Keratinocyte (primary cell): ENCODE data around the gene BRINP1. TPM values are rescaled to one million over a fixed set of nuclear protein-coding genes. Genes with fewer than 3 reads are reported as not detected.

Experiments used
- DNase-seq: peaks from one replicate; pipeline ENCODE4 v3.0.0-alpha.2; 2011; ENCODE audit warnings: low read depth, missing footprints, low spot score
- FAIRE-seq: peaks from 2 replicates; lab custom pipeline; 2011; peaks lifted over from hg19 to GRCh38; lab: Jason Lieb, UNC
- H2AFZ ChIP-seq: 2 replicates; pipeline ENCODE4 v1.6.0; 2012; ENCODE audit warnings: low read length, control low read depth, inconsistent platforms; ENCODE audit not compliant: control insufficient read depth
- H3K27ac ChIP-seq: 2 replicates; pipeline ENCODE4 v1.5.1; 2011; ENCODE audit warnings: low read length; ENCODE audit not compliant: control insufficient read depth, insufficient read depth
- H3K27me3 ChIP-seq: 3 replicates; pipeline ENCODE4 v1.6.0; 2011; ENCODE audit warnings: low read length; ENCODE audit not compliant: control insufficient read depth, insufficient read depth; ENCODE audit errors: extremely low read depth
- H3K36me3 ChIP-seq, 2 experiments: 2 replicates in 1 of 2; 3 replicates in 1 of 2; pipeline ENCODE4 v1.5.1; 2011; ENCODE audit warnings: low read length in 2 of 2, mild to moderate bottlenecking in 1 of 2; ENCODE audit not compliant: control insufficient read depth in 2 of 2, insufficient read depth in 2 of 2; ENCODE audit errors: extremely low read depth in 1 of 2
- H3K4me1 ChIP-seq: 3 replicates; pipeline ENCODE4 v1.5.1; 2011; ENCODE audit warnings: low read length; ENCODE audit not compliant: control insufficient read depth, insufficient read depth; ENCODE audit errors: extremely low read depth
- H3K4me2 ChIP-seq: 3 replicates; pipeline ENCODE4 v1.6.0; 2011; ENCODE audit warnings: low read depth, low read length; ENCODE audit not compliant: control insufficient read depth, insufficient read depth; ENCODE audit errors: extremely low read depth
- H3K4me3 ChIP-seq, 3 experiments: fragments of 200-600 bp in 1 of 3; sonication (generic) in 1 of 3; 2 replicates in 2 of 3; 3 replicates in 1 of 3; pipeline ENCODE4 v1.5.1; 2011 to 2016; ENCODE audit warnings: low read length in 3 of 3, mild to moderate bottlenecking in 3 of 3, control low read depth in 2 of 3, inconsistent platforms in 1 of 3, low read depth in 1 of 3, mixed read lengths in 1 of 3, mixed run types in 1 of 3, moderate library complexity in 1 of 3; ENCODE audit not compliant: control insufficient read depth in 2 of 3, insufficient read depth in 2 of 3; ENCODE audit errors: extremely low read depth in 1 of 3
- H3K79me2 ChIP-seq: 2 replicates; pipeline ENCODE4 v1.6.0; 2012; ENCODE audit warnings: low read length; ENCODE audit not compliant: control insufficient read depth, insufficient read depth
- H3K9ac ChIP-seq: 3 replicates; pipeline ENCODE4 v1.6.0; 2011; ENCODE audit warnings: low read length; ENCODE audit not compliant: control insufficient read depth, insufficient read depth; ENCODE audit errors: extremely low read depth
- H3K9me1 ChIP-seq: 3 replicates; pipeline ENCODE4 v1.6.0; 2011; ENCODE audit warnings: low read length; ENCODE audit not compliant: control insufficient read depth, insufficient read depth; ENCODE audit errors: extremely low read depth
- H3K9me3 ChIP-seq: 2 replicates; pipeline ENCODE4 v1.5.1; 2012; ENCODE audit warnings: low read depth, low read length; ENCODE audit not compliant: control insufficient read depth
- H4K20me1 ChIP-seq: 3 replicates; pipeline ENCODE4 v1.6.0; 2011; ENCODE audit warnings: low read length; ENCODE audit not compliant: control insufficient read depth, insufficient read depth; ENCODE audit errors: extremely low read depth
- CTCF ChIP-seq, 3 experiments: IDR thresholded peaks in 1 of 3; conservative IDR thresholded peaks in 1 of 3; optimal IDR thresholded peaks in 1 of 3; 2 replicates in 2 of 3; 3 replicates in 1 of 3; pipeline versions ENCODE3 to v1.5.1; 2011; ENCODE audit warnings: low read length in 3 of 3, mild to moderate bottlenecking in 3 of 3, moderate library complexity in 2 of 3, control low read depth in 1 of 3, inconsistent platforms in 1 of 3; ENCODE audit not compliant: insufficient read depth in 2 of 3; ENCODE audit errors: extremely low read depth in 1 of 3
- EZH2 ChIP-seq: IDR thresholded peaks from one replicate; pipeline ENCODE4 v1.6.1; 2012; ENCODE audit warnings: inconsistent platforms, mild to moderate bottlenecking, low read length, moderate library complexity
- dilution Hi-C: fragments of 300-500 bp; cut with MboI; formaldehyde crosslinking; loops from one replicate; pipeline ENCODE4 v1.7.0; 2020; ENCODE audit warnings: low sequenced_read_pairs; ENCODE audit not compliant: extremely low pct_ligation_motif_present
- polyA plus RNA-seq, 5 experiments: library from polyadenylated mRNA; depleted of rRNA in 3 of 5; stranded (reverse) in 3 of 5; stranded (forward) in 1 of 5; unstranded in 1 of 5; fragments of >200 nt; gene quantifications; 1 replicate in 1 of 5; 2 replicates in 3 of 5; 3 replicates in 1 of 5; pipeline versions ENCODE4 v1.2.1 to v1.2.3, GENCODE V29; 2011 to 2012; ENCODE audit warnings: missing spikeins in 2 of 5, low read depth in 1 of 5, low replicate concordance in 1 of 5

The BRINP1 gene
- polyA plus RNA-seq, 1 donor (not counting 4 experiments of a cell fraction or from before 2014, with no cell fraction given), result 0.63 TPM

- Histone ChIP-seq H3K27me3 (no peaks in the 10 kb centered on the region), H3K9ac (no peak overlapping the region), H2AFZ (no peak overlapping the region), H3K36me3 (no peaks in the 10 kb centered on the region), H3K4me3 (no peak overlapping the region), H3K4me1 (no peaks in the 10 kb centered on the region), H4K20me1 (no peaks in the 10 kb centered on the region), H3K79me2 (no peaks in the 10 kb centered on the region), H3K27ac (no peak overlapping the region), H3K4me2 (no peak overlapping the region), H3K9me1 (no peaks in the 10 kb centered on the region), H3K9me3 (peaks cover 2% of the 10 kb centered on the region)
- DNase-seq (no peak), FAIRE-seq (no peak)
- TF ChIP-seq CTCF (optimal IDR thresholded peaks at IDR 0.05 in 1 of 3, IDR thresholded peaks at IDR 0.05 in 1 of 3, conservative IDR thresholded peaks at IDR 0.05 in 1 of 3; ENCODE audit: extremely low read depth in 1 of 3, insufficient read depth in 2 of 3, low read length in 3 of 3) (no peak), EZH2 (no peak)
- dilution Hi-C loops, result no loop called here
These were observed 118.5 kb downstream of the BRINP1 start for GRCh38 chr9:119250730-119251129.

- H3K4me1 ChIP-seq, result no peaks in the 10 kb centered on the region
- peaks cover 3% of the 10 kb centered on the region for H3K9me3 ChIP-seq
- DNase-seq, result no peak
- H3K9me1 ChIP-seq, result no peaks in the 10 kb centered on the region
- dilution Hi-C loops, result no loop called here
- no peaks in the 10 kb centered on the region for H3K27me3 ChIP-seq
- H3K9ac ChIP-seq, result no peak overlapping the region
- H3K4me3 ChIP-seq, result no peak overlapping the region
- no peaks in the 10 kb centered on the region for H3K36me3 ChIP-seq
- H3K79me2 ChIP-seq, result no peaks in the 10 kb centered on the region
- H3K27ac ChIP-seq, result no peak overlapping the region
- no peaks in the 10 kb centered on the region for H4K20me1 ChIP-seq
- no peak overlapping the region for H3K4me2 ChIP-seq
- no peak overlapping the region for H2AFZ ChIP-seq
- TF ChIP-seq CTCF (optimal IDR thresholded peaks at IDR 0.05 in 1 of 3, IDR thresholded peaks at IDR 0.05 in 1 of 3, conservative IDR thresholded peaks at IDR 0.05 in 1 of 3; ENCODE audit: extremely low read depth in 1 of 3, insufficient read depth in 2 of 3, low read length in 3 of 3) (no peak), EZH2 (no peak)
- no peak for FAIRE-seq
These were observed 128.7 kb downstream of the BRINP1 start for GRCh38 chr9:119240546-119240945.
